GM21390 (cell line): ENCODE data around the gene MADCAM1.

Experiments
- ATAC-seq: cut with Tn5 transposase; IDR thresholded peaks from one replicate; pipeline ENCODE4 v1.9.1; 2021; ENCODE audit not compliant: unreplicated experiment

Gene MADCAM1

GRCh38 chr19:547836-548720, 51.8 kb downstream of the MADCAM1 start:
- ATAC-seq = no peak

GRCh38 chr19:548886-549830, 52.9 kb downstream of the MADCAM1 start:
- no peak for ATAC-seq

GRCh38 chr19:554817-555216, 58.5 kb downstream of the MADCAM1 start:
- ATAC-seq = no peak
